ENCODE data around the gene BABAM2. TPM values are rescaled to one million over a fixed set of nuclear protein-coding genes. Genes with fewer than 3 reads are reported as not detected.

Gene BABAM2
- total and polyA plus RNA-seq, 10 of the 15 experiments (the other 5 are each of a cell fraction or from before 2014, with no cell fraction given), result 30.7 to 59.9 (median 44.5) TPM

- 88% methylated on average over 5 of the region's 5 CpGs for WGBS (ENCODE audit: insufficient coverage, insufficient replicate concordance, low lambda C conversion rate, missing lambda C conversion rate)
- BruUV-seq (replicated peaks), result no TSS peak
- Histone ChIP-seq H3K4me3 (no peak overlapping the region), H3K27ac (ENCODE audit: control insufficient read depth, insufficient read depth) (no peak overlapping the region), H3K9me3 (replicated peaks; ENCODE audit: control insufficient read depth, insufficient read depth, low read length) (no peaks in the 10 kb centered on the region), H3K4me2 (ENCODE audit: control insufficient read depth, insufficient read depth) (no peak overlapping the region), H4K20me1 (ENCODE audit: control insufficient read depth, insufficient read depth) (no peaks in the 10 kb centered on the region; the same call in 1 of the 2 replicates), H3K27me3 (replicated peaks in 1 of 2; ENCODE audit: control insufficient read depth in 2 of 2, insufficient read depth in 2 of 2, low read length in 1 of 2) (no peaks in the 10 kb centered on the region), H2AFZ (ENCODE audit: control insufficient read depth, low read depth, low read length) (no peak overlapping the region), H3K79me2 (ENCODE audit: control insufficient read depth, insufficient read depth, low read length) (no peaks in the 10 kb centered on the region), H3K9ac (ENCODE audit: control insufficient read depth, insufficient read depth, low read length) (no peak overlapping the region), H3K4me1 (ENCODE audit: control insufficient read depth, insufficient read depth, low read length) (peaks cover 8% of the 10 kb centered on the region), H3K36me3 (ENCODE audit: control insufficient read depth in 2 of 2, insufficient read depth in 2 of 2, low read length in 1 of 2) (no peaks in the 10 kb centered on the region; a peak in 1 of 4 replicates)
- intact Hi-C loops (cut with micrococcal nuclease; ENCODE audit: unreplicated experiment), result no loop called here
- no peak for ATAC-seq
- TF ChIP-seq BMI1 (IDR thresholded peaks at IDR 0.05; ENCODE audit: borderline replicate concordance), result no peak
- no peak for TF ChIP-seq TBL1XR1 (IDR thresholded peaks at IDR 0.05; ENCODE audit: low read depth, low read length)
- TF ChIP-seq IKZF2 (IDR thresholded peaks at IDR 0.05), result no peak
- TF ChIP-seq HCFC1 (IDR thresholded peaks at IDR 0.05; ENCODE audit: low read length), result no peak
- no peak for TF ChIP-seq RUNX3 (IDR thresholded peaks at IDR 0.05; ENCODE audit: low read length)
- no peak for TF ChIP-seq IKZF1 (conservative IDR thresholded peaks at IDR 0.05)
- no peak for TF ChIP-seq BCL3 (IDR thresholded peaks at IDR 0.05; ENCODE audit: borderline replicate concordance, insufficient read depth, low read depth, low read length, poor library complexity, severe bottlenecking)
- TF ChIP-seq SIX5 (IDR thresholded peaks at IDR 0.05; ENCODE audit: low read depth, low read length, severe bottlenecking), result no peak
- no peak for TF ChIP-seq NFIC (IDR thresholded peaks at IDR 0.05; ENCODE audit: low read depth, low read length)
- TF ChIP-seq BRCA1 (IDR thresholded peaks at IDR 0.05; ENCODE audit: low read depth, low read length), result no peak
- TF ChIP-seq ZNF687 (IDR thresholded peaks at IDR 0.05), result no peak
- no peak for TF ChIP-seq TCF7 (IDR thresholded peaks at IDR 0.05; ENCODE audit: borderline replicate concordance)
- no peak for TF ChIP-seq MAX (IDR thresholded peaks at IDR 0.05; ENCODE audit: low read depth, low read length)
- no peak for TF ChIP-seq MEF2B (IDR thresholded peaks at IDR 0.05; ENCODE audit: partially characterized antibody, poor library complexity, severe bottlenecking)
- TF ChIP-seq ZNF24 (IDR thresholded peaks at IDR 0.05), result no peak
- ChIA-PET RAD21 (ENCODE audit: unreplicated experiment) (no interaction called here), CTCF (no interaction called here), SMC1A (ENCODE audit: uncharacterized antibody, unreplicated experiment) (no interaction called here), POLR2A (no interaction called here)
- no peak for FAIRE-seq
- no peak for DNase-seq (ENCODE audit: low read depth, low spot score)
- in situ Hi-C loops (cut with MboI), result no loop called here
These were observed 431.5 kb downstream of the BABAM2 start for GRCh38 chr2:28322051-28322450.
